Neural progenitor cell (in vitro differentiated cells): ENCODE data around the gene ADCY7.

ENCODE experiments used
- CTCF ChIP-seq: fragments of 200-600 bp; sonication (generic); IDR thresholded peaks from 2 replicates; pipeline ENCODE4 v1.5.1; 2017; ENCODE audit warnings: antibody characterized with exemption, mild to moderate bottlenecking
- EZH2 ChIP-seq: fragments of 200-600 bp; sonication (generic); IDR thresholded peaks from 2 replicates; pipeline ENCODE4 v1.6.1; 2017; ENCODE audit warnings: antibody characterized with exemption, mild to moderate bottlenecking, moderate library complexity
- EZH2phosphoT487 ChIP-seq: fragments of 200-600 bp; sonication (generic); IDR thresholded peaks from 2 replicates; pipeline ENCODE4 v1.6.1; 2017; ENCODE audit warnings: antibody characterized with exemption

DNA sequence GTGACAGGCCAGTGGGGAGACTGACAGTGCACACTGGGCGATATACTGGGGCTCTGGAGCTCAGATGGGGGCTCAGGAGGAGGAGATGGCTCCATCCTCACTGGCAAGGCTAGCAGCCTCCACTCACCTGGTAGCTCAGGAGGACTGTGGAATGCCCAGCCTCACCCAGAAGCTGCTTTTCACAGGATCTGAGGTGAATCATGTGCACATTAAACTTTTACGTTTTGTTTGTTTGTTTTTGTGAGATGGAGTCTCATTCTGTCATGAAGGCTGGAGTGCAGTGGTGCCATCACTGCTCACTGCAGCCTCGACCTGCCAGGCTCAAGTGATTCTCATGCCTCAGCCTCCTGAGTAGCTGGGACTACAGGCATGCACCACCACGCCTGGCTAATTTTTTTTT is 28.6 kb downstream of the ADCY7 start:
- TF ChIP-seq CTCF: no peak
- no peak for TF ChIP-seq EZH2phosphoT487
- no peak for TF ChIP-seq EZH2
